Liver (tissue), 3 donors: ENCODE data around the gene GMDS.

Experiments
- CTCF ChIP-seq: fragments of 150-350 bp; IDR thresholded peaks from 2 replicates; pipeline ENCODE4 v1.5.1; 2017; ENCODE audit warnings: improper control_type of control experiment, low read depth, low read length; ENCODE audit not compliant: missing input control
- EGR1 ChIP-seq, 2 donors: IDR thresholded peaks; 2 replicates each; pipeline ENCODE4 v1.6.1; 2016 to 2018; ENCODE audit warnings: antibody characterized with exemption in 2 of 2, low read depth in 2 of 2
- GABPA ChIP-seq, 2 donors: IDR thresholded peaks in 1 of 2; conservative IDR thresholded peaks in 1 of 2; 2 replicates each; pipeline ENCODE4 v1.6.1; 2016; ENCODE audit warnings: antibody characterized with exemption in 2 of 2, mild to moderate bottlenecking in 1 of 2, moderate library complexity in 1 of 2
- HNF4A ChIP-seq, 2 donors: conservative IDR thresholded peaks; 2 replicates each; pipeline ENCODE4 v1.6.1; 2016; ENCODE audit warnings: antibody characterized with exemption in 2 of 2, mild to moderate bottlenecking in 2 of 2
- HNF4G ChIP-seq: IDR thresholded peaks from 2 replicates; pipeline ENCODE4 v1.6.1; 2016; ENCODE audit warnings: antibody characterized with exemption
- RAD21 ChIP-seq, 2 donors: IDR thresholded peaks; 2 replicates each; pipeline ENCODE4 v1.6.1; 2016; ENCODE audit warnings: antibody characterized with exemption in 2 of 2, mild to moderate bottlenecking in 2 of 2
- SP1 ChIP-seq: IDR thresholded peaks from 2 replicates; pipeline ENCODE4 v1.6.1; 2018; ENCODE audit warnings: antibody characterized with exemption, mild to moderate bottlenecking
- TAF1 ChIP-seq: conservative IDR thresholded peaks from 2 replicates; pipeline ENCODE4 v1.6.1; 2016; ENCODE audit warnings: antibody characterized with exemption, mild to moderate bottlenecking
- YY1 ChIP-seq: IDR thresholded peaks from 2 replicates; pipeline ENCODE4 v1.6.1; 2016; ENCODE audit warnings: antibody characterized with exemption, mild to moderate bottlenecking
- TF ChIP-seq, protein P1 (sequence below): IDR thresholded peaks from 2 replicates; pipeline ENCODE4 v1.6.1; 2016; ENCODE audit warnings: antibody characterized with exemption, mild to moderate bottlenecking
- TF ChIP-seq, protein P2 (sequence below): IDR thresholded peaks from 2 replicates; pipeline ENCODE4 v1.6.1; 2016; ENCODE audit warnings: antibody characterized with exemption
- donor health status: healthy.
- donor health status: healthy.

DNA sequence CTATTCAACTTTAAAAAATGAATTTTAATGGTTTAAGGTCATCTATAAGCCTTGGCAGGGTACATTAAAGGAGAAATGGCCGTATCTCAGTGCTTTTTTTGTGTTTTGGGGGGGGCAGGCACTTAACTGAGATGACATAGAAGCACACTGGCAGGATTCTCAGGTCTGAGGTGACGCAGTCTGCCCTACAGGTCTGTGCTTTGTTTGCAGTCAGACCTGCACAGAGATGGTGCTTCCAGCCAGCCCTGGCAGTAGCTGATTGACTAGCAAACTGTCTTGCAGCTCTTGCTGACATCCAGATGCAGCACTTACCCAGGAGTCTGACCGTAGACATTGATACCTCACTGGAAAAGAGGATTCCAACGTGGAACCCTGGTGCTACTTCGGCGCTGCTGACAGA is 386.5 kb downstream of the GMDS start:
- TF ChIP-seq CTCF (no peak), HNF4G (no peak), TAF1 (no peak), YY1 (no peak), RAD21 (IDR thresholded peaks at IDR 0.05) (no peak), GABPA (IDR thresholded peaks at IDR 0.05 in 1 of 2, conservative IDR thresholded peaks at IDR 0.05 in 1 of 2) (no peak), EGR1 (IDR thresholded peaks at IDR 0.05; ENCODE audit: low read depth in 2 of 2) (no peak), SP1 (no peak), HNF4A (conservative IDR thresholded peaks at IDR 0.05) (no peak)
- TF ChIP-seq, protein P1, sequence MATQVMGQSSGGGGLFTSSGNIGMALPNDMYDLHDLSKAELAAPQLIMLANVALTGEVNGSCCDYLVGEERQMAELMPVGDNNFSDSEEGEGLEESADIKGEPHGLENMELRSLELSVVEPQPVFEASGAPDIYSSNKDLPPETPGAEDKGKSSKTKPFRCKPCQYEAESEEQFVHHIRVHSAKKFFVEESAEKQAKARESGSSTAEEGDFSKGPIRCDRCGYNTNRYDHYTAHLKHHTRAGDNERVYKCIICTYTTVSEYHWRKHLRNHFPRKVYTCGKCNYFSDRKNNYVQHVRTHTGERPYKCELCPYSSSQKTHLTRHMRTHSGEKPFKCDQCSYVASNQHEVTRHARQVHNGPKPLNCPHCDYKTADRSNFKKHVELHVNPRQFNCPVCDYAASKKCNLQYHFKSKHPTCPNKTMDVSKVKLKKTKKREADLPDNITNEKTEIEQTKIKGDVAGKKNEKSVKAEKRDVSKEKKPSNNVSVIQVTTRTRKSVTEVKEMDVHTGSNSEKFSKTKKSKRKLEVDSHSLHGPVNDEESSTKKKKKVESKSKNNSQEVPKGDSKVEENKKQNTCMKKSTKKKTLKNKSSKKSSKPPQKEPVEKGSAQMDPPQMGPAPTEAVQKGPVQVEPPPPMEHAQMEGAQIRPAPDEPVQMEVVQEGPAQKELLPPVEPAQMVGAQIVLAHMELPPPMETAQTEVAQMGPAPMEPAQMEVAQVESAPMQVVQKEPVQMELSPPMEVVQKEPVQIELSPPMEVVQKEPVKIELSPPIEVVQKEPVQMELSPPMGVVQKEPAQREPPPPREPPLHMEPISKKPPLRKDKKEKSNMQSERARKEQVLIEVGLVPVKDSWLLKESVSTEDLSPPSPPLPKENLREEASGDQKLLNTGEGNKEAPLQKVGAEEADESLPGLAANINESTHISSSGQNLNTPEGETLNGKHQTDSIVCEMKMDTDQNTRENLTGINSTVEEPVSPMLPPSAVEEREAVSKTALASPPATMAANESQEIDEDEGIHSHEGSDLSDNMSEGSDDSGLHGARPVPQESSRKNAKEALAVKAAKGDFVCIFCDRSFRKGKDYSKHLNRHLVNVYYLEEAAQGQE = no peak
- TF ChIP-seq, protein P2, sequence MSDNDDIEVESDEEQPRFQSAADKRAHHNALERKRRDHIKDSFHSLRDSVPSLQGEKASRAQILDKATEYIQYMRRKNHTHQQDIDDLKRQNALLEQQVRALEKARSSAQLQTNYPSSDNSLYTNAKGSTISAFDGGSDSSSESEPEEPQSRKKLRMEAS = no peak
